H1 (cell line): Measurements from ENCODE around the gene GCSAM. TPM values are rescaled to one million over a fixed set of nuclear protein-coding genes. Genes with fewer than 3 reads are reported as not detected.

Source experiments
- CTCF ChIA-PET: fragments of 300-600 bp; sonication (Branson Sonifier 250); formaldehyde crosslinking; loops from one replicate; lab custom pipeline; 2021; ENCODE audit not compliant: partially characterized antibody; lab: Charles Lee
- POLR2A ChIA-PET: fragments of 300-600 bp; sonication (Branson Sonifier 250); formaldehyde crosslinking; loops from one replicate; lab custom pipeline; 2021; ENCODE audit warnings: inconsistent platforms; ENCODE audit not compliant: partially characterized antibody; lab: Charles Lee
- DNase-seq, 2 experiments: peaks; one replicate each; pipeline versions ENCODE4 v3.0.0 to v3.0.0-alpha.2; 2010 to 2022; ENCODE audit warnings: low spot score in 2 of 2, low read depth in 1 of 2, mixed read lengths in 1 of 2
- FAIRE-seq: peaks from 2 replicates; lab custom pipeline; 2011; peaks lifted over from hg19 to GRCh38; lab: Jason Lieb, UNC
- H2AFZ ChIP-seq: 2 replicates; pipeline ENCODE4 v1.8.1; 2012; ENCODE audit warnings: low read length, inconsistent platforms
- H2AK5ac ChIP-seq: 2 replicates; pipeline ENCODE4 v1.6.1; 2013; ENCODE audit warnings: low read depth, low read length
- H2BK120ac ChIP-seq: replicated peaks from 2 replicates; pipeline ENCODE3; 2013; ENCODE audit warnings: low read depth, low read length, inconsistent platforms
- H2BK12ac ChIP-seq: 2 replicates; pipeline ENCODE4 v1.6.1; 2013; ENCODE audit warnings: low read depth, low read length
- H2BK15ac ChIP-seq: 2 replicates; pipeline ENCODE4 v1.6.1; 2013; ENCODE audit warnings: low read length
- H2BK20ac ChIP-seq: 2 replicates; pipeline ENCODE4 v1.6.1; 2013; ENCODE audit warnings: low read length
- H2BK5ac ChIP-seq: 2 replicates; pipeline ENCODE4 v1.6.1; 2013; ENCODE audit warnings: low read depth, low read length
- H3K14ac ChIP-seq: 2 replicates; pipeline ENCODE4 v1.6.1; 2013; ENCODE audit warnings: inconsistent platforms; ENCODE audit not compliant: insufficient read length
- H3K18ac ChIP-seq: 2 replicates; pipeline ENCODE4 v1.6.1; 2013; ENCODE audit warnings: low read length; ENCODE audit errors: extremely low read depth
- H3K23ac ChIP-seq: 2 replicates; pipeline ENCODE4 v1.6.1; 2013; ENCODE audit warnings: inconsistent platforms; ENCODE audit not compliant: insufficient read length
- H3K23me2 ChIP-seq: 2 replicates; pipeline ENCODE4 v1.6.1; 2013; ENCODE audit warnings: low read depth, low read length
- H3K27ac ChIP-seq: 2 replicates; pipeline ENCODE4 v1.6.1; 2011; ENCODE audit warnings: low read depth, low read length, inconsistent platforms
- H3K27me3 ChIP-seq, 4 experiments: replicated peaks in 1 of 4; 1 replicate in 1 of 4; 2 replicates in 3 of 4; pipeline versions ENCODE4 v1.6.1 to v1.8.1; 2011 to 2013; ENCODE audit warnings: low read length in 3 of 4, mild to moderate bottlenecking in 3 of 4, inconsistent platforms in 2 of 4, mixed read lengths in 2 of 4, moderate library complexity in 1 of 4; ENCODE audit not compliant: control insufficient read depth in 3 of 4, insufficient read depth in 3 of 4; ENCODE audit errors: extremely low read depth in 1 of 4
- H3K36me3 ChIP-seq, 4 experiments: 2 replicates each; pipeline versions ENCODE4 v1.6.1 to v1.8.1; 2011 to 2013; ENCODE audit warnings: mild to moderate bottlenecking in 4 of 4, low read length in 3 of 4, moderate library complexity in 2 of 4, control low read depth in 1 of 4, inconsistent platforms in 1 of 4; ENCODE audit not compliant: insufficient read depth in 4 of 4, control insufficient read depth in 2 of 4
- H3K4ac ChIP-seq: replicated peaks from 2 replicates; pipeline ENCODE3; 2013; ENCODE audit warnings: low read length, low read depth, mixed read lengths, inconsistent platforms; ENCODE audit not compliant: insufficient read length
- H3K4me1 ChIP-seq, 4 experiments: replicated peaks in 1 of 4; 1 replicate in 1 of 4; 2 replicates in 3 of 4; pipeline versions ENCODE4 v1.6.1 to v1.8.1; 2011 to 2013; ENCODE audit warnings: low read length in 3 of 4, inconsistent platforms in 2 of 4, mixed read lengths in 1 of 4; ENCODE audit not compliant: insufficient read depth in 4 of 4, control insufficient read depth in 3 of 4
- H3K4me2 ChIP-seq, 2 experiments: 2 replicates each; pipeline versions ENCODE4 v1.6.1 to v1.8.1; 2011 to 2013; ENCODE audit warnings: low read depth in 2 of 2, low read length in 2 of 2, control low read depth in 1 of 2, inconsistent platforms in 1 of 2, mild to moderate bottlenecking in 1 of 2; ENCODE audit not compliant: insufficient read depth in 1 of 2
- H3K4me3 ChIP-seq, 4 experiments: fragments of 200-600, 300-600 bp in 1 of 4; sonication (generic), shearing (Covaris generic), sonication (Bioruptor Twin) in 1 of 4; 2 replicates each; pipeline versions ENCODE4 v1.5.1 to v1.8.1; 2011 to 2016; ENCODE audit warnings: low read length in 4 of 4, low read depth in 3 of 4, control low read depth in 2 of 4, inconsistent platforms in 2 of 4, mild to moderate bottlenecking in 2 of 4, mixed read lengths in 1 of 4, moderate library complexity in 1 of 4; ENCODE audit not compliant: insufficient read depth in 2 of 4; ENCODE audit errors: extremely low read depth in 1 of 4
- H3K56ac ChIP-seq: replicated peaks from 2 replicates; pipeline ENCODE3; 2013; ENCODE audit warnings: low read depth, mild to moderate bottlenecking, mixed read lengths, low read length, inconsistent platforms; ENCODE audit not compliant: insufficient read length
- H3K79me1 ChIP-seq: 2 replicates; pipeline ENCODE4 v1.6.1; 2013; ENCODE audit warnings: low read depth, low read length, control low read depth
- H3K79me2 ChIP-seq, 2 experiments: 2 replicates each; pipeline versions ENCODE4 v1.6.1 to v1.8.1; 2012 to 2013; ENCODE audit warnings: low read length in 2 of 2, mild to moderate bottlenecking in 2 of 2, inconsistent platforms in 1 of 2; ENCODE audit not compliant: insufficient read depth in 2 of 2, control insufficient read depth in 1 of 2
- H3K9ac ChIP-seq, 4 experiments: replicated peaks in 1 of 4; 1 replicate in 1 of 4; 2 replicates in 3 of 4; pipeline versions ENCODE4 v1.6.1 to v1.8.1; 2011 to 2013; ENCODE audit warnings: low read depth in 3 of 4, low read length in 3 of 4, control low read depth in 2 of 4, mild to moderate bottlenecking in 2 of 4, moderate library complexity in 2 of 4, inconsistent platforms in 1 of 4; ENCODE audit errors: extremely low read depth in 1 of 4
- H3K9me3 ChIP-seq, 2 experiments: 2 replicates each; pipeline versions ENCODE4 v1.6.1 to v1.8.1; 2012 to 2013; ENCODE audit warnings: mild to moderate bottlenecking in 2 of 2, moderate library complexity in 2 of 2, control low read depth in 1 of 2, inconsistent platforms in 1 of 2, low read depth in 1 of 2, low read length in 1 of 2, mixed read lengths in 1 of 2; ENCODE audit not compliant: insufficient read depth in 2 of 2
- H4K20me1 ChIP-seq, 2 experiments: replicated peaks in 1 of 2; 2 replicates each; pipeline versions ENCODE3 to v1.8.1; 2011 to 2013; ENCODE audit warnings: inconsistent platforms in 2 of 2, low read length in 2 of 2, mild to moderate bottlenecking in 1 of 2; ENCODE audit not compliant: insufficient read depth in 2 of 2, control insufficient read depth in 1 of 2
- H4K5ac ChIP-seq: 2 replicates; pipeline ENCODE4 v1.6.1; 2013; ENCODE audit warnings: low read length, low read depth, mixed read lengths, inconsistent platforms; ENCODE audit not compliant: insufficient read length
- H4K8ac ChIP-seq: 2 replicates; pipeline ENCODE4 v1.8.0; 2013; ENCODE audit warnings: mild to moderate bottlenecking, moderate library complexity, low read length, inconsistent platforms; ENCODE audit not compliant: insufficient read depth; ENCODE audit errors: extremely low read depth
- H4K91ac ChIP-seq: replicated peaks from 2 replicates; pipeline ENCODE3; 2013; ENCODE audit warnings: low read length, mixed read lengths, inconsistent platforms; ENCODE audit not compliant: insufficient read length
- E2F6 ChIP-seq: IDR thresholded peaks from 2 replicates; pipeline ENCODE4 v1.6.1; 2012; ENCODE audit warnings: inconsistent platforms
- EP300 ChIP-seq, 2 experiments: IDR thresholded peaks; 1 replicate in 1 of 2; 2 replicates in 1 of 2; pipeline ENCODE4 v1.6.1; 2011 to 2012; ENCODE audit warnings: low read depth in 2 of 2, low read length in 2 of 2, mild to moderate bottlenecking in 2 of 2, borderline replicate concordance in 1 of 2, inconsistent platforms in 1 of 2, moderate library complexity in 1 of 2
- GABPA ChIP-seq: IDR thresholded peaks from 2 replicates; pipeline ENCODE4 v1.6.1; 2011; ENCODE audit warnings: mild to moderate bottlenecking, low read length, moderate library complexity, borderline replicate concordance; ENCODE audit not compliant: insufficient read depth
- HDAC2 ChIP-seq, 2 experiments: fragments of 300-600 bp in 1 of 2; sonication (generic) in 1 of 2; IDR thresholded peaks; 2 replicates each; pipeline ENCODE4 v1.6.1; 2011 to 2012; ENCODE audit warnings: low read depth in 2 of 2, low read length in 2 of 2, mild to moderate bottlenecking in 2 of 2, moderate library complexity in 2 of 2, borderline replicate concordance in 1 of 2, inconsistent platforms in 1 of 2
- JUND ChIP-seq: IDR thresholded peaks from 2 replicates; pipeline ENCODE4 v1.6.1; 2011; ENCODE audit warnings: mild to moderate bottlenecking, improper control_type of control experiment, low read length
- KDM5A ChIP-seq: fragments of 200-600 bp; IDR thresholded peaks from 2 replicates; pipeline ENCODE4 v1.7.1; 2012; ENCODE audit warnings: mild to moderate bottlenecking, low read length, inconsistent platforms, mixed read lengths
- SIN3A ChIP-seq, 2 experiments: IDR thresholded peaks in 1 of 2; conservative IDR thresholded peaks in 1 of 2; 2 replicates each; pipeline ENCODE4 v1.6.1; 2011 to 2012; ENCODE audit warnings: low read length in 2 of 2, improper control_type of control experiment in 1 of 2, low read depth in 1 of 2, mild to moderate bottlenecking in 1 of 2
- SRF ChIP-seq: IDR thresholded peaks from 2 replicates; pipeline ENCODE4 v1.6.1; 2011; ENCODE audit warnings: mild to moderate bottlenecking, low read depth, low read length, moderate library complexity
- WGBS, 2 experiments: shearing (Covaris generic) in 1 of 2; methylation state at CpG; one replicate each; pipeline versions ENCODE4 v1.1.6 to v1.1.7; 2013 to 2015; ENCODE audit warnings: low lambda C conversion rate in 2 of 2, mixed read lengths in 2 of 2, inconsistent platforms in 1 of 2, low coverage in 1 of 2, missing lambda C conversion rate in 1 of 2; ENCODE audit not compliant: insufficient replicate concordance in 2 of 2, insufficient coverage in 1 of 2, insufficient read length in 1 of 2; ENCODE audit errors: extremely low coverage in 1 of 2, missing lambda C conversion rate in 1 of 2; 5-methylcytosine and 5-hydroxymethylcytosine counted together
- polyA plus RNA-seq, 7 experiments: library from polyadenylated mRNA; depleted of rRNA in 3 of 7; stranded (reverse) in 5 of 7; unstranded in 2 of 7; fragments of >200 nt in 5 of 7; fragments of 200-250 nt in 2 of 7; gene quantifications; 1 replicate in 5 of 7; 2 replicates in 1 of 7; 4 replicates in 1 of 7; pipeline versions ENCODE4 v1.2.1 to v1.2.3, GENCODE V29; 2011 to 2013; ENCODE audit warnings: missing spikeins in 2 of 7, mixed read lengths in 2 of 7
- total RNA-seq: library from RNA; stranded (reverse); fragmentation: NEBNext Ultra II Directional; extraction: Animal tissue kit (Norgen Biotek cat#: 25700); gene quantifications from 2 replicates; pipeline ENCODE4 v1.2.1, GENCODE V29; 2021

The GCSAM gene
- total and polyA plus RNA-seq, 2 of the 8 experiments (the other 6 are each of a cell fraction or from before 2014, with no cell fraction given) = not detected

GRCh38 chr3:112143689-112144088, 10.6 kb upstream of the GCSAM start:
- Histone ChIP-seq H2BK5ac (no peak overlapping the region), H2AK5ac (no peak overlapping the region), H2AFZ (no peak overlapping the region), H3K27me3 (no peaks in the 10 kb centered on the region), H3K4me2 (no peak overlapping the region), H3K9me3 (peaks cover 1 to 13% of the 10 kb centered on the region in 2 experiments; a peak in 3 of 4 replicates), H4K91ac (no peak overlapping the region), H3K23ac (no peak overlapping the region), H2BK15ac (no peak overlapping the region), H3K79me2 (no peaks in the 10 kb centered on the region), H3K9ac (no peak overlapping the region), H2BK12ac (no peak overlapping the region), H3K36me3 (no peaks in the 10 kb centered on the region), H2BK20ac (no peak overlapping the region), H2BK120ac (no peak overlapping the region), H3K14ac (no peak overlapping the region), H3K56ac (no peak overlapping the region), H3K23me2 (no peaks in the 10 kb centered on the region), H4K8ac (no peak overlapping the region), H3K4ac (no peak overlapping the region), H4K20me1 (no peaks in the 10 kb centered on the region), H3K27ac (no peak overlapping the region), H4K5ac (no peak overlapping the region), H3K4me3 (no peak overlapping the region), H3K4me1 (no peaks in the 10 kb centered on the region), H3K79me1 (no peaks in the 10 kb centered on the region), H3K18ac (no peak overlapping the region)
- DNase-seq (no peak), FAIRE-seq (no peak)
- TF ChIP-seq SRF (no peak), JUND (no peak), E2F6 (no peak), KDM5A (no peak), SIN3A (conservative IDR thresholded peaks at IDR 0.05 in 1 of 2, IDR thresholded peaks at IDR 0.05 in 1 of 2; ENCODE audit: low read depth in 1 of 2, low read length in 2 of 2) (no peak), GABPA (no peak), HDAC2 (IDR thresholded peaks at IDR 0.05; ENCODE audit: borderline replicate concordance in 1 of 2, low read depth in 2 of 2, low read length in 2 of 2) (no peak), EP300 (IDR thresholded peaks at IDR 0.05; ENCODE audit: borderline replicate concordance in 1 of 2, low read depth in 2 of 2, low read length in 2 of 2) (no peak)
- ChIA-PET POLR2A (no interaction called here), CTCF (no interaction called here)
- WGBS, 2 experiments = 77% methylated on average over 1 of the region's 1 CpG; no CpG with 5 or more reads in 1 of the 2 experiments
